Endothelial cell (in vitro differentiated cells): ENCODE measurements around the gene ZFR. TPM values are rescaled to one million over a fixed set of nuclear protein-coding genes. Genes with fewer than 3 reads are reported as not detected.

Source experiments
- DNase-seq: peaks from one replicate; pipeline ENCODE4 v3.0.0; 2021; ENCODE audit warnings: low spot score
- H3K27ac Mint-ChIP-seq: one replicate; pipeline ENCODE4 v1.8.0; 2021; ENCODE audit warnings: mixed read lengths, inconsistent platforms; ENCODE audit not compliant: unreplicated experiment
- H3K27me3 Mint-ChIP-seq: one replicate; pipeline ENCODE4 v1.8.0; 2021; ENCODE audit warnings: mild to moderate bottlenecking, moderate library complexity, mixed read lengths, inconsistent platforms; ENCODE audit not compliant: unreplicated experiment
- H3K36me3 Mint-ChIP-seq: one replicate; pipeline ENCODE4 v1.8.0; 2021; ENCODE audit warnings: mild to moderate bottlenecking, low read depth, mixed read lengths, inconsistent platforms; ENCODE audit not compliant: unreplicated experiment
- H3K4me1 Mint-ChIP-seq: one replicate; pipeline ENCODE4 v1.8.0; 2021; ENCODE audit warnings: mild to moderate bottlenecking, mixed read lengths, inconsistent platforms; ENCODE audit not compliant: unreplicated experiment
- H3K4me3 Mint-ChIP-seq: one replicate; pipeline ENCODE4 v1.8.0; 2021; ENCODE audit warnings: mild to moderate bottlenecking, mixed read lengths, inconsistent platforms; ENCODE audit not compliant: unreplicated experiment
- H3K9me3 Mint-ChIP-seq: one replicate; pipeline ENCODE4 v1.8.0; 2021; ENCODE audit warnings: mixed read lengths, inconsistent platforms; ENCODE audit not compliant: unreplicated experiment
- CTCF ChIP-seq: fragments of 200-600 bp; sonication (generic); IDR thresholded peaks from one replicate; pipeline ENCODE4 v1.5.0; 2021; ENCODE audit warnings: antibody characterized with exemption; ENCODE audit not compliant: unreplicated experiment
- total RNA-seq: library from RNA; stranded (reverse); fragmentation: NEBNext Ultra II Directional; extraction: Animal tissue kit (Norgen Biotek cat#: 25700); gene quantifications from one replicate; pipeline ENCODE4 v1.2.1, GENCODE V29; 2021; ENCODE audit not compliant: unreplicated experiment

ZFR gene
- total RNA-seq, 1 donor from 2014 or later: 72.9 TPM

GRCh38 chr5:32445831-32446614 lies 1.5 kb upstream of the ZFR start:
- Mint-ChIP-seq H3K36me3 (peaks cover 4% of the 10 kb centered on the region), H3K27ac (peak overlapping the region; percentile 42), H3K27me3 (peaks cover 8% of the 10 kb centered on the region), H3K4me3 (peak overlapping the region; percentile 98), H3K9me3 (no peaks in the 10 kb centered on the region), H3K4me1 (peaks cover 30% of the 10 kb centered on the region)
- TF ChIP-seq CTCF: no peak
- no peak for DNase-seq

DNA sequence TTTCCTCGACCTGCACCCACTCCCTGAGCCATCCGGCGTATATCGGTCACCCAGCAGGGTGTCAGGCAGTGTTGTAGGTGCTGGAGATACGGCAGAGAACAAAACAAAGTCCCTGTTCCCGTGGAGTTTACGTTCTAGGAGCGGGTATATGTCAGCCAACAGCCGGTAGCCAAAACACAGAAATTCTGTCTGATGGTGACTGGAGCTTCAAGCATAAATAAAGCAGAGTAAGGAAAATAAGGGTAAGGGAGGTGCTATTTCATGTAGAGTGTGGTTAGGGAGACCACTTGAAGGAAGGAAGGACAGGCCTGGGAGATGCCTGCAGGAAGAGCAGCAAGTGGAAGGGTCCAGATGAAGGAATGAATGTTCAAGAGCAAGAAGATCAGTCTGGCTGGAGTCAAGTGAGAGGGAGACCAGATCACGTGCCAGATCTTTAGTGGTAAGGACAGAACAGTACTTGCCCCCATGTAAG lies 783 bp upstream of the ZFR start:
- peaks cover 30% of the 10 kb centered on the region for H3K4me1 Mint-ChIP-seq
- peaks cover 8% of the 10 kb centered on the region for H3K27me3 Mint-ChIP-seq
- TF ChIP-seq CTCF: no peak
- H3K27ac Mint-ChIP-seq: peak overlapping the region; percentile 89
- H3K9me3 Mint-ChIP-seq: no peaks in the 10 kb centered on the region
- H3K36me3 Mint-ChIP-seq: peaks cover 4% of the 10 kb centered on the region
- peak; percentile 4 for DNase-seq
- H3K4me3 Mint-ChIP-seq: peak overlapping the region; percentile 98

GRCh38 chr5:32443541-32444430 lies 754 bp downstream of the ZFR start:
- Mint-ChIP-seq H3K27me3 (peaks cover 8% of the 10 kb centered on the region), H3K36me3 (peaks cover 4% of the 10 kb centered on the region), H3K9me3 (no peaks in the 10 kb centered on the region), H3K27ac (peak overlapping the region; percentile 69), H3K4me1 (peaks cover 30% of the 10 kb centered on the region), H3K4me3 (peak overlapping the region; percentile 96)
- peak; percentile 35 for DNase-seq
- no peak for TF ChIP-seq CTCF

DNA sequence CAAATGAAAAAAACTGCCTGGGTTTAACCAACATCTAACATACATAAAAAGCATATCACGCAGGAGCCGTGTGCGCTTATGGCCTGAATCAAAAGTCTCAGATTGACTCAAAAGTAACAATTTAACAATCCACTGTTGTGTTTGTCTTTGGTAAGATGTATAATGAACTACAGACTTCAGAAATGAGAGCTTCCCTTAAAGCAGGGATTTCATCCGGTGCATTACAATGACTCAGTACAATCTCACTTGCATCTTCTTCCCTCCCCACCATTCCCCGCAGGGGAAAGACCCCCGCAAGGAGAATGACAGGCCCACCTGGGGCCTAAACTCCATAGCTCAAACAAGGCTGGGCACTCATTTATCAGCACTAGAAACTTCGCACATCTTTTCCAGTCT lies 1.4 kb downstream of the ZFR start:
- Mint-ChIP-seq H3K36me3 (peaks cover 4% of the 10 kb centered on the region), H3K27ac (peak overlapping the region; percentile 69), H3K9me3 (no peaks in the 10 kb centered on the region), H3K27me3 (peaks cover 8% of the 10 kb centered on the region), H3K4me3 (peak overlapping the region; percentile 96), H3K4me1 (peaks cover 30% of the 10 kb centered on the region)
- TF ChIP-seq CTCF: no peak
- no peak for DNase-seq
